ENCODE results near the gene GSG1. TPM values are rescaled to one million over a fixed set of nuclear protein-coding genes. Genes with fewer than 3 reads are reported as not detected.

The GSG1 gene
- total RNA-seq, 1 donor from 2014 or later = not detected

DNA sequence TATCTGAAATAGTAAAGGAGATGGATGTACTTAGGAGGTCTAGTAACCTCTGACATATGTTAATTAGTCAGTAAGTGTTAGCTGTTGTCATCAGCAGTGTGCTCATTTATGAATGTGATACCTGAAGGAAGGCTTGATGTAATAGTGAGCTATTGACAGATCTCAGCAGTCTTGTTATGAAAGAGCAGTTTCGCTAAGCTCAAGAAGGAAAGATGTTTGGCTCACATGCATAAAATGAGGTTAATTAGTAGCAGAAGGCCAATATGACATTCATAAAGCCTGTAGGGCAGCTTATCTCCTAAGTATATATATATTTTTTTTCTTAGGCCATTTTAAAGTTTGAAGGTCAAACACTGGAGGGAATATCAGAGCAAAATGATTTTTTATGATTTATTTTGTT is 56.5 kb downstream of the GSG1 start:
- H3K4me1 Mint-ChIP-seq (ENCODE audit: low read depth, unreplicated experiment) = no peaks in the 10 kb centered on the region
- H3K9me3 Mint-ChIP-seq (ENCODE audit: unreplicated experiment) = no peaks in the 10 kb centered on the region
- H3K27ac Mint-ChIP-seq (ENCODE audit: unreplicated experiment) = no peak overlapping the region
- no peaks in the 10 kb centered on the region for H3K27me3 Mint-ChIP-seq (ENCODE audit: unreplicated experiment)
- DNase-seq = no peak
- H3K36me3 Mint-ChIP-seq (ENCODE audit: unreplicated experiment) = no peaks in the 10 kb centered on the region
- TF ChIP-seq, protein P1, sequence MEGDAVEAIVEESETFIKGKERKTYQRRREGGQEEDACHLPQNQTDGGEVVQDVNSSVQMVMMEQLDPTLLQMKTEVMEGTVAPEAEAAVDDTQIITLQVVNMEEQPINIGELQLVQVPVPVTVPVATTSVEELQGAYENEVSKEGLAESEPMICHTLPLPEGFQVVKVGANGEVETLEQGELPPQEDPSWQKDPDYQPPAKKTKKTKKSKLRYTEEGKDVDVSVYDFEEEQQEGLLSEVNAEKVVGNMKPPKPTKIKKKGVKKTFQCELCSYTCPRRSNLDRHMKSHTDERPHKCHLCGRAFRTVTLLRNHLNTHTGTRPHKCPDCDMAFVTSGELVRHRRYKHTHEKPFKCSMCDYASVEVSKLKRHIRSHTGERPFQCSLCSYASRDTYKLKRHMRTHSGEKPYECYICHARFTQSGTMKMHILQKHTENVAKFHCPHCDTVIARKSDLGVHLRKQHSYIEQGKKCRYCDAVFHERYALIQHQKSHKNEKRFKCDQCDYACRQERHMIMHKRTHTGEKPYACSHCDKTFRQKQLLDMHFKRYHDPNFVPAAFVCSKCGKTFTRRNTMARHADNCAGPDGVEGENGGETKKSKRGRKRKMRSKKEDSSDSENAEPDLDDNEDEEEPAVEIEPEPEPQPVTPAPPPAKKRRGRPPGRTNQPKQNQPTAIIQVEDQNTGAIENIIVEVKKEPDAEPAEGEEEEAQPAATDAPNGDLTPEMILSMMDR (IDR thresholded peaks at IDR 0.05; ENCODE audit: partially characterized antibody, unreplicated experiment) = no peak
- no peak overlapping the region for H3K4me3 Mint-ChIP-seq (ENCODE audit: unreplicated experiment)

DNA sequence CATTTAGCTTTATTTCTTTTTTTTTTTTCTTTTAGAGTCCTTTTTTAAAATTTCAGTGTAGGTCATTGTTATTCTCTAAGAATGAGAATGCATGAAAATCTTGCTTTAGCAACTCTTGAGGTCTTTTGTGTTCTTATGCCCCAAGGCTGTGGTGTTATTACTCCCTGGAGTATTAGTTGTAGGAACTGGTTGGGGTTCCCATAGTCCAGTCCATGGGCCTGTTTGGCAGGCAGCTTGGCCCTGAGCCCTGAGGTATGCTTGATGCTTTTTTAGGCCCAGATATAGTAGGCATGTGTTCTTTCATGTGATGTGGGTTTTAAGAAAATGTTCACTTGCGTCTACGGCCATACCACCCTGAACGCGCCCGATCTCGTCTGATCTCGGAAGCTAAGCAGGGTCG is 57.7 kb downstream of the GSG1 start:
- Mint-ChIP-seq H3K27ac (ENCODE audit: unreplicated experiment) (no peak overlapping the region), H3K9me3 (ENCODE audit: unreplicated experiment) (peaks cover under 1% of the 10 kb centered on the region), H3K4me1 (ENCODE audit: low read depth, unreplicated experiment) (no peaks in the 10 kb centered on the region), H3K4me3 (ENCODE audit: unreplicated experiment) (no peak overlapping the region), H3K36me3 (ENCODE audit: unreplicated experiment) (no peaks in the 10 kb centered on the region), H3K27me3 (ENCODE audit: unreplicated experiment) (no peaks in the 10 kb centered on the region)
- DNase-seq = no peak
- TF ChIP-seq, protein P1 (IDR thresholded peaks at IDR 0.05; ENCODE audit: partially characterized antibody, unreplicated experiment) = no peak

DNA sequence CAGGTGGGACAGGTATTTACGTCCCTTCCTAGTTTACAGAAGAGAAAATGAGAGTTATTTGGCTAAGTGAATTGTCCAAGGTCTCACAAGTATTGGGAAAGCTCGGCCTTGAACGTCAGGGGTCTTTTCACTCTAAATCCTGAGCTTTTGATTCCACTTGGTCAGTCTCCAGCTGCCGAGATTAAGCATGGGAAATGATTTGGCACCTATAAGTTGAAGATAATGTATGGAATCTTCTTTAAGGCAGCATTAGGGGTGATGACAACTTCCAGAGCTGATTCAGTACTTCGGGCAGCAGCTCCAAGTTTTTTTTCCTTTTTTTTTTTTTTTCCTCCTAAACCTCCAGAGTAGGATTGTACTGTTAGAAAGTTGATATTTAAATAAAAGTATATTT is 58.6 kb downstream of the GSG1 start:
- Mint-ChIP-seq H3K36me3 (ENCODE audit: unreplicated experiment) (no peaks in the 10 kb centered on the region), H3K27ac (ENCODE audit: unreplicated experiment) (peak overlapping the region; percentile 39), H3K27me3 (ENCODE audit: unreplicated experiment) (no peaks in the 10 kb centered on the region), H3K4me3 (ENCODE audit: unreplicated experiment) (peak overlapping the region; percentile 92), H3K4me1 (ENCODE audit: low read depth, unreplicated experiment) (no peaks in the 10 kb centered on the region), H3K9me3 (ENCODE audit: unreplicated experiment) (peaks cover 2% of the 10 kb centered on the region)
- TF ChIP-seq, protein P1 (IDR thresholded peaks at IDR 0.05; ENCODE audit: partially characterized antibody, unreplicated experiment) = no peak
- DNase-seq = no peak

DNA sequence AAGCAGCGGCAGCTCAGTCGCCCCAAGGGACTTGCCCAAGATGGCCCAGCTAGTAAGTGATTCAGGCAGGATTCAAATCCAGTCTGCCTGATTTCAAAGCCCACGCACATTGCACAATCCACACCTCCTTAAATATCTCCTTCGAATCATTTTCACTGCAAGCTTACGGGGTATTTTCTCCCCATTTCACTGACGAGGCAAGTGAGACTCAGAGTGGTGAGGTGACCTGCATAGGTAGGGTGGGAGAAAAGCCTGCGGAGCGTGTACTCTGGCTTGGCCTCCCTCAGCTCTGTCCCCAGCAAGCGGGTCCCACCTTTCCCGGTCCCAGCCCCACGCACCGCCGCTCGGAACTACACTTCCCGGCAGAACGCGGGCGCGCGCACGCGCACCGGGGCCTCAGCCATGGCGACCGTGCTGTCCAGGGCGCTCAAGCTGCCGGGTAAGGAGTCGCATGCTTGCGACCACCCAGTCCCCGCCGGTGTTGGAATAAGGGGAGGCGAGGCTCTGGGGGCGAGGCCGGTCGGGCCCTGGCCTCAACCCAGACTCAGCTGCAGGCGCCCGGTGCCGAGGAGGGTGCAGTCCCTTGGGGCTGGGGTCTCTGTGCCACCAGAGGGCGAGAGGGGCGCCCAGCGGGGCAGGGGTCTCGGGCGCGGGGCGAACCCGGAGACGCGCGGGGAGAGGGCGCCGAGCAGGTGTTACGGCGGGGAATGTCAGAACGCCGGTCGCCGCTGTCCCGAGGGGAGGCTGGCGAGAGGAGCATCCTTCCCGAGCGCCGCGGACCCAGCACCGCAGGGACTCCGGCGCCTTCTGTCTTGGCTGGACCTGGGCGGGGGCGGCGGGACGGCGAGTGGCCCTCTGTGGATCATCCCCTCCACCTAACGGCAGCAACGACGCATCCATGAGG is 59.2 kb downstream of the GSG1 start, which contains the start of gene FAM234B:
TSS of gene FAM234B (plus strand) at position 380 of the 904 bp plus-strand sequence. CDS start at position 403, 23 bp downstream.
- DNase-seq = peak; percentile 92
- TF ChIP-seq, protein P1 (IDR thresholded peaks at IDR 0.05; ENCODE audit: partially characterized antibody, unreplicated experiment) = no peak
- no peaks in the 10 kb centered on the region for H3K27me3 Mint-ChIP-seq (ENCODE audit: unreplicated experiment)
- H3K36me3 Mint-ChIP-seq (ENCODE audit: unreplicated experiment) = no peaks in the 10 kb centered on the region
- H3K4me3 Mint-ChIP-seq (ENCODE audit: unreplicated experiment) = peak within 1 kb of the TSS; percentile 92
- H3K9me3 Mint-ChIP-seq (ENCODE audit: unreplicated experiment) = peaks cover 2% of the 10 kb centered on the region
- H3K27ac Mint-ChIP-seq (ENCODE audit: unreplicated experiment) = peak within 1 kb of the TSS; percentile 39
- H3K4me1 Mint-ChIP-seq (ENCODE audit: low read depth, unreplicated experiment) = no peaks in the 10 kb centered on the region

DNA sequence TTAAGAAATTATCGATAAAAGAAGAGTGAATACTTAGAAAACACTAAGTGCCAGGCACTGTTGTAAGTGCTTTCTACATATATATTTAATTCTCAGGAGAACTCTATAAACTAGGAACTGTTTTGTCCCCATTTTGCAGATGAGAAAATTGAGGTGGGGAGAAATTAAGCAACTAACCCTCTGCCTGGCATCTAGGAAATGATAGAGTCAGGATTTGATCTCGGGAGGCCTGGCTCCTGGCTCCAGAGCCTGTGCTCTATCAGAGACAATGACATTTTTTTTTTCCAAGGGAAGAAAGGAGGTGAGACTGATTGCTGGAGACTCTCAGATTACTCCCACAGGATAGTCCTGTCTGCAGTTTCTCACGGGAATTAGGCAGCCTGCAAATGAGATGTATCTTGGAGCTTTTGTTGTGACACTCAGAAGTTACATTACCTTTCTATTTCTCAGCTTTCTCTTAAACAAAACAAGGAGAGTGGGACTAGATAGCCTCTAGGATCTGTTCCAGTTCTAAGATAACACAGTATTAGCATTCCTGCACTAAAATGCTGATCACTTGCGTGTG is 60.7 kb downstream of the GSG1 start:
- TF ChIP-seq, protein P1 (IDR thresholded peaks at IDR 0.05; ENCODE audit: partially characterized antibody, unreplicated experiment) = no peak
- no peaks in the 10 kb centered on the region for H3K27me3 Mint-ChIP-seq (ENCODE audit: unreplicated experiment)
- no peaks in the 10 kb centered on the region for H3K36me3 Mint-ChIP-seq (ENCODE audit: unreplicated experiment)
- peaks cover 2% of the 10 kb centered on the region for H3K9me3 Mint-ChIP-seq (ENCODE audit: unreplicated experiment)
- H3K4me1 Mint-ChIP-seq (ENCODE audit: low read depth, unreplicated experiment) = no peaks in the 10 kb centered on the region
- DNase-seq = no peak
- no peak overlapping the region for H3K4me3 Mint-ChIP-seq (ENCODE audit: unreplicated experiment)
- H3K27ac Mint-ChIP-seq (ENCODE audit: unreplicated experiment) = no peak overlapping the region
